Measurements from ENCODE around the gene RSPH1.

- TF ChIP-seq POLR2A (IDR thresholded peaks at IDR 0.05) (no peak), CTCF (IDR thresholded peaks at IDR 0.05) (no peak)
Measured at GRCh38 chr21:42536601-42537000, 40.6 kb upstream of the RSPH1 start.
